Measurements from ENCODE around the gene NSMCE1.

GRCh38 chr16:27217256-27217655 lies 51.3 kb downstream of the NSMCE1 start:
- TF ChIP-seq CTCF (conservative IDR thresholded peaks at IDR 0.05 in 1 of 2, IDR thresholded peaks at IDR 0.05 in 1 of 2; ENCODE audit: low read depth in 1 of 2, low read length in 2 of 2) (no peak), EZH2 (IDR thresholded peaks at IDR 0.05; ENCODE audit: low read length, missing control alignments) (no peak)

All from fibroblast of lung (primary cell).